HuH-7.5 (cell line): ENCODE results near the gene BFSP1.

Source experiments
- DNase-seq: peaks from one replicate; pipeline ENCODE4 v3.0.0; 2011; ENCODE audit warnings: low spot score

The BFSP1 gene

GRCh38 chr20:17495826-17496225 is 35.4 kb downstream of the BFSP1 start:
- DNase-seq = no peak

GRCh38 chr20:17494201-17494600 is 37.0 kb downstream of the BFSP1 start:
- no peak for DNase-seq

- DNase-seq = no peak
Observed at GRCh38 chr20:17493173-17493572, 38.0 kb downstream of the BFSP1 start.

- no peak for DNase-seq
Observed at GRCh38 chr20:17491488-17491887, 39.7 kb downstream of the BFSP1 start.

- no peak for DNase-seq
Observed at GRCh38 chr20:17491041-17491440, 40.1 kb downstream of the BFSP1 start.

- DNase-seq = no peak
Observed at GRCh38 chr20:17490501-17490900, 40.7 kb downstream of the BFSP1 start.

- no peak for DNase-seq
Observed at GRCh38 chr20:17488916-17489600, 42.1 kb downstream of the BFSP1 start.

GRCh38 chr20:17485017-17485416 is 46.2 kb downstream of the BFSP1 start:
- DNase-seq = no peak

- DNase-seq = no peak
Observed at GRCh38 chr20:17482536-17482935, 48.6 kb downstream of the BFSP1 start.

GRCh38 chr20:17481661-17482060 is 49.5 kb downstream of the BFSP1 start:
- DNase-seq = no peak

- DNase-seq = no peak
Observed at GRCh38 chr20:17480696-17481095, 50.5 kb downstream of the BFSP1 start.

GRCh38 chr20:17479063-17479657 is 52.0 kb downstream of the BFSP1 start:
- DNase-seq = no peak

- DNase-seq = no peak
Observed at GRCh38 chr20:17473659-17474058, 57.5 kb downstream of the BFSP1 start.

- no peak for DNase-seq
Observed at GRCh38 chr20:17471606-17472187, 59.5 kb downstream of the BFSP1 start.

- no peak for DNase-seq
Observed at GRCh38 chr20:17470973-17471372, 60.2 kb downstream of the BFSP1 start.

GRCh38 chr20:17470521-17470920 is 60.7 kb downstream of the BFSP1 start:
- no peak for DNase-seq

GRCh38 chr20:17469246-17470030 is 61.7 kb downstream of the BFSP1 start:
- DNase-seq = no peak

GRCh38 chr20:17468073-17468840 is 62.9 kb downstream of the BFSP1 start:
- DNase-seq = no peak

- DNase-seq = no peak
Observed at GRCh38 chr20:17467120-17467655, 64.0 kb downstream of the BFSP1 start.

GRCh38 chr20:17466641-17467040 is 64.5 kb downstream of the BFSP1 start:
- DNase-seq = no peak

GRCh38 chr20:17465236-17465635 is 65.9 kb downstream of the BFSP1 start:
- DNase-seq = no peak

GRCh38 chr20:17463711-17464110 is 67.5 kb downstream of the BFSP1 start:
- no peak for DNase-seq
